K562 (cell line): ENCODE measurements around the gene MLXIPL. TPM values are rescaled to one million over a fixed set of nuclear protein-coding genes. Genes with fewer than 3 reads are reported as not detected.

Experiments used
- ATAC-seq: fragments of 200-7000 bp; cut with Tn5 transposase; 3 replicates; pipeline ENCODE4 v1.9.1; 2020; ENCODE audit warnings: moderate library complexity
- BruUV-seq: library from RNA; stranded (reverse); fragments of 400-500 nt; replicated peaks from 2 replicates; lab custom pipeline; 2021; lab: Mats Ljungman, UMichigan
- CTCF ChIA-PET: fragments of 300-600 bp; formaldehyde crosslinking; extraction: SDS; loops from one replicate; lab custom pipeline; 2021; ENCODE audit warnings: low intra/inter-chr PET ratio; lab: Yijun Ruan, JAX
- POLR2A ChIA-PET: fragments of 300-600, 350-650 bp; sonication (Branson Sonifier 250); formaldehyde crosslinking; extraction: SDS; loops from one replicate; lab custom pipeline; 2021; ENCODE audit warnings: antibody characterized with exemption, inconsistent platforms; lab: Yijun Ruan, JAX
- DNase-seq, 4 experiments: peaks; one replicate each; pipeline versions ENCODE4 v3.0.0 to v3.0.0-alpha.2; 2011 to 2018; ENCODE audit warnings: low spot score in 3 of 4, mixed read lengths in 3 of 4; ENCODE audit errors: extremely low read depth in 1 of 4
- FAIRE-seq: peaks from 2 replicates; lab custom pipeline; 2011; peaks lifted over from hg19 to GRCh38; lab: Jason Lieb, UNC
- H2AFZ ChIP-seq: 2 replicates; pipeline ENCODE4 v1.6.0; 2011; ENCODE audit warnings: low read depth, low read length, control low read depth, inconsistent platforms
- H3K27ac ChIP-seq: fragments of 200-600 bp; 3 replicates; pipeline ENCODE4 v1.8.0; 2011; ENCODE audit warnings: low read depth, mild to moderate bottlenecking, control low read depth, inconsistent platforms, low read length, moderate library complexity, mixed read lengths; ENCODE audit errors: extremely low read depth
- H3K27me3 ChIP-seq, 2 experiments: fragments of 300-600 bp in 1 of 2; 2 replicates in 1 of 2; 3 replicates in 1 of 2; pipeline versions ENCODE4 v1.6.0 to v1.8.0; 2011; ENCODE audit warnings: inconsistent platforms in 2 of 2, low read length in 2 of 2, mild to moderate bottlenecking in 1 of 2, mixed read lengths in 1 of 2, moderate library complexity in 1 of 2; ENCODE audit not compliant: control insufficient read depth in 2 of 2, insufficient read depth in 2 of 2
- H3K36me3 ChIP-seq: fragments of 300-600 bp; 3 replicates; pipeline ENCODE4 v1.8.0; 2011; ENCODE audit warnings: mild to moderate bottlenecking, low read length, inconsistent platforms; ENCODE audit not compliant: control insufficient read depth, insufficient read depth
- H3K4me1 ChIP-seq, 2 experiments: fragments of 200-600 bp in 1 of 2; replicated peaks in 1 of 2; 2 replicates in 1 of 2; 3 replicates in 1 of 2; pipeline versions ENCODE4 v1.5.1 to v1.8.0; 2011; ENCODE audit warnings: inconsistent platforms in 2 of 2, low read length in 2 of 2, mild to moderate bottlenecking in 1 of 2, mixed read lengths in 1 of 2, moderate library complexity in 1 of 2; ENCODE audit not compliant: control insufficient read depth in 2 of 2, insufficient read depth in 2 of 2
- H3K4me2 ChIP-seq: 2 replicates; pipeline ENCODE4 v1.6.1; 2011; ENCODE audit warnings: low read length, control low read depth, inconsistent platforms, mixed read lengths; ENCODE audit not compliant: insufficient read depth
- H3K4me3 ChIP-seq: fragments of 200-600 bp; sonication (generic), shearing (Covaris generic); 2 replicates; pipeline ENCODE4 v1.5.1; 2016; ENCODE audit warnings: control low read depth, inconsistent platforms
- H3K79me2 ChIP-seq: fragments of 200-600 bp; 3 replicates; pipeline ENCODE4 v1.8.0; 2011; ENCODE audit warnings: low read length, inconsistent platforms; ENCODE audit not compliant: control insufficient read depth, insufficient read depth
- H3K9ac ChIP-seq, 2 experiments: 2 replicates each; pipeline versions ENCODE4 v1.6.0 to v1.6.1; 2011; ENCODE audit warnings: low read depth in 2 of 2, low read length in 2 of 2, control low read depth in 1 of 2, inconsistent platforms in 1 of 2, mild to moderate bottlenecking in 1 of 2, mixed read lengths in 1 of 2; ENCODE audit not compliant: insufficient read depth in 1 of 2
- H3K9me1 ChIP-seq: one replicate; pipeline ENCODE4 v1.6.0; 2011; ENCODE audit warnings: inconsistent platforms, mild to moderate bottlenecking, low read length, moderate library complexity; ENCODE audit not compliant: control insufficient read depth, insufficient read depth
- H3K9me3 ChIP-seq: replicated peaks from 2 replicates; pipeline ENCODE4 v1.5.1; 2011; ENCODE audit warnings: low read depth, low read length, inconsistent platforms; ENCODE audit not compliant: control insufficient read depth, insufficient read depth
- H4K20me1 ChIP-seq: replicated peaks from 2 replicates; pipeline ENCODE4 v1.6.1; 2011; ENCODE audit warnings: low read length, inconsistent platforms, mixed read lengths; ENCODE audit not compliant: control insufficient read depth, insufficient read depth
- ARID4B ChIP-seq: sonication (generic); formaldehyde crosslinking; IDR thresholded peaks from 2 replicates; pipeline ENCODE4 v1.8.0; 2022; ENCODE audit warnings: mild to moderate bottlenecking, missing genetic modification reagents
- CBFA2T2 ChIP-seq: fragments of 450-650 bp; conservative IDR thresholded peaks from 2 replicates; pipeline ENCODE4 v1.6.1; 2017; ENCODE audit warnings: mild to moderate bottlenecking
- EP300 ChIP-seq: IDR thresholded peaks from 2 replicates; pipeline ENCODE4 v1.6.1; 2012; ENCODE audit warnings: low read length, improper control_type of control experiment
- RAD51 ChIP-seq: fragments of 450-650 bp; IDR thresholded peaks from 2 replicates; pipeline ENCODE4 v1.7.1; 2016; ENCODE audit warnings: low read depth, mild to moderate bottlenecking, borderline replicate concordance
- REST ChIP-seq, 2 experiments: fragments of 450-650 bp; formaldehyde crosslinking in 1 of 2; IDR thresholded peaks; 2 replicates each; pipeline versions ENCODE4 v1.4.0 to v1.6.1; 2014 to 2020; ENCODE audit warnings: mild to moderate bottlenecking in 2 of 2, borderline replicate concordance in 1 of 2, low read depth in 1 of 2
- SOX6 ChIP-seq: fragments of 450-650 bp; IDR thresholded peaks from 2 replicates; pipeline ENCODE4 v1.6.1; 2014; ENCODE audit warnings: mild to moderate bottlenecking
- TOE1 ChIP-seq, 2 experiments: fragments of 450-650 bp in 1 of 2; sonication (generic) in 1 of 2; formaldehyde crosslinking in 1 of 2; IDR thresholded peaks; 2 replicates each; pipeline versions ENCODE4 v1.7.1 to v1.8.0; 2016 to 2022; ENCODE audit warnings: borderline replicate concordance in 2 of 2, mild to moderate bottlenecking in 2 of 2, antibody characterized with exemption in 1 of 2, inconsistent platforms in 1 of 2, low read depth in 1 of 2, missing genetic modification reagents in 1 of 2, moderate library complexity in 1 of 2
- WGBS: fragments of 100-300 bp; shearing (Covaris generic); methylation state at CpG from one replicate; pipeline ENCODE4 v1.1.6; 2016; ENCODE audit warnings: low coverage, mixed read lengths; ENCODE audit not compliant: insufficient coverage; ENCODE audit errors: missing lambda C conversion rate; 5-methylcytosine and 5-hydroxymethylcytosine counted together
- in situ Hi-C: fragments of 300-500 bp; cut with MboI; formaldehyde crosslinking; loops from 4 replicates; pipeline ENCODE4 v1.15.0; 2018; ENCODE audit warnings: inconsistent platforms, mixed read lengths
- intact Hi-C: fragments of 100-400 bp; cut with micrococcal nuclease; formaldehyde crosslinking; loops from 2 replicates; pipeline ENCODE4 v1.14.2; 2022
- polyA plus RNA-seq, 8 experiments: library from polyadenylated mRNA; depleted of rRNA in 4 of 8; stranded (reverse) in 5 of 8; unstranded in 3 of 8; fragments of >200 nt; fragmentation: Nextera tagmentation in 2 of 8; fragmentation: Illumina TruSeq in 1 of 8; extraction: Ambion mirVana in 2 of 8; extraction: Trizol in 1 of 8; gene quantifications; 2 replicates each; pipeline versions ENCODE4 v1.2.1 to v1.2.3, GENCODE V29; 2011 to 2014; ENCODE audit warnings: inconsistent platforms in 1 of 8, missing spikeins in 1 of 8
- total RNA-seq, 7 experiments: library from RNA; depleted of rRNA in 6 of 7; stranded (reverse); fragments of >200 nt in 6 of 7; fragmentation: Illumina TruSeq in 2 of 7; extraction: Trizol in 2 of 7; gene quantifications; 2 replicates each; pipeline versions ENCODE4 v1.2.1 to v1.2.3, GENCODE V29; 2011 to 2021; ENCODE audit warnings: low replicate concordance in 1 of 7

The MLXIPL gene
- total and polyA plus RNA-seq, 9 of the 15 experiments (the other 6 are each of a cell fraction or from before 2014, with no cell fraction given) = 0.11 to 18.4 (median 1.4) TPM

- CTCF ChIA-PET = no interaction called here
- intact Hi-C loops = no loop called here
- POLR2A ChIA-PET = interaction anchor here (0.7 kb wide), 1 partner anchor 82 kb away, joined by 3 read pairs; no protein-coding TSS in a partner anchor
- TF ChIP-seq SOX6 = no peak
- TF ChIP-seq RAD51 = peak; percentile 91
- peak; percentile 90 for TF ChIP-seq TOE1 (IDR thresholded peaks at IDR 0.05; ENCODE audit: borderline replicate concordance)
- TF ChIP-seq TOE1 (CRISPR knock-in tag; IDR thresholded peaks at IDR 0.05; ENCODE audit: borderline replicate concordance, low read depth) = no peak
- TF ChIP-seq CBFA2T2 = peak; percentile 66
- no peak for TF ChIP-seq ARID4B (CRISPR knock-in tag)
- TF ChIP-seq EP300 = no peak
- 0 out of 2 replicates have a peak, but pooled peaks have one; percentile 13 for TF ChIP-seq REST (IDR thresholded peaks at IDR 0.05; ENCODE audit: borderline replicate concordance)
- no peak for TF ChIP-seq REST (CRISPR knock-in tag; IDR thresholded peaks at IDR 0.05; ENCODE audit: low read depth)
Observed at GRCh38 chr7:73650524-73650923, 26.2 kb upstream of the MLXIPL start.

More at GRCh38 chr7:73650524-73650923, 26.2 kb upstream of the MLXIPL start:
- peaks cover 5% of the 10 kb centered on the region; the same call in 1 of the 2 replicates for H3K9me3 ChIP-seq
- in situ Hi-C loops = no loop called here
- peaks cover 32 to 73% of the 10 kb centered on the region in 2 experiments for H3K27me3 ChIP-seq
- DNase-seq (peak in 1 of 4 experiments; percentile 38), FAIRE-seq (no peak), ATAC-seq (no peak)
- no peaks in the 10 kb centered on the region for H3K9me1 ChIP-seq
- H3K4me1 ChIP-seq = peaks cover 0 to 14% of the 10 kb centered on the region in 2 experiments; a peak in 2 of 5 replicates
- no peak overlapping the region for H3K4me3 ChIP-seq
- no peaks in the 10 kb centered on the region for H3K36me3 ChIP-seq
- no peak overlapping the region for H3K27ac ChIP-seq
- BruUV-seq = no TSS peak
- H3K79me2 ChIP-seq = no peaks in the 10 kb centered on the region
- no peak overlapping the region for H2AFZ ChIP-seq
- H4K20me1 ChIP-seq = 0 out of 2 replicates have a peak, but pooled peaks cover 3% of the 10 kb centered on the region
- no peak overlapping the region for H3K4me2 ChIP-seq
- 5% methylated on average over 4 of the region's 5 CpGs for WGBS
- H3K9ac ChIP-seq = no peak overlapping the region
